Mesothelial cell of epicardium (in vitro differentiated cells): ENCODE data around the gene KAZN. TPM values are rescaled to one million over a fixed set of nuclear protein-coding genes. Genes with fewer than 3 reads are reported as not detected.

ENCODE experiments used
- DNase-seq, 2 experiments: peaks; one replicate each; pipeline ENCODE4 v3.0.0; 2021; ENCODE audit warnings: low spot score in 2 of 2; ENCODE audit not compliant: unreplicated experiment in 2 of 2
- H3K27ac Mint-ChIP-seq: 2 replicates; pipeline ENCODE4 v1.8.0; 2021; ENCODE audit warnings: mixed read lengths
- H3K27me3 Mint-ChIP-seq: 2 replicates; pipeline ENCODE4 v1.8.0; 2021; ENCODE audit warnings: low read depth, mixed read lengths
- H3K36me3 Mint-ChIP-seq: 2 replicates; pipeline ENCODE4 v1.8.0; 2021; ENCODE audit warnings: mixed read lengths
- H3K4me1 Mint-ChIP-seq: 2 replicates; pipeline ENCODE4 v1.8.0; 2021; ENCODE audit warnings: mixed read lengths
- H3K4me3 Mint-ChIP-seq: 2 replicates; pipeline ENCODE4 v1.8.0; 2021; ENCODE audit warnings: mild to moderate bottlenecking, moderate library complexity, mixed read lengths
- H3K9me3 Mint-ChIP-seq: 2 replicates; pipeline ENCODE4 v1.8.0; 2021; ENCODE audit warnings: mixed read lengths
- total RNA-seq: library from RNA; stranded (reverse); gene quantifications from 3 replicates; pipeline ENCODE4 v1.2.1, GENCODE V29; 2021
- TF ChIP-seq, protein P1 (sequence below): fragments of 200-600 bp; sonication (generic); IDR thresholded peaks from one replicate; pipeline ENCODE4 v1.5.0; 2021; ENCODE audit warnings: antibody characterized with exemption; ENCODE audit not compliant: unreplicated experiment

Gene KAZN
- total RNA-seq, 1 donor from 2014 or later: 38.4 TPM

DNA sequence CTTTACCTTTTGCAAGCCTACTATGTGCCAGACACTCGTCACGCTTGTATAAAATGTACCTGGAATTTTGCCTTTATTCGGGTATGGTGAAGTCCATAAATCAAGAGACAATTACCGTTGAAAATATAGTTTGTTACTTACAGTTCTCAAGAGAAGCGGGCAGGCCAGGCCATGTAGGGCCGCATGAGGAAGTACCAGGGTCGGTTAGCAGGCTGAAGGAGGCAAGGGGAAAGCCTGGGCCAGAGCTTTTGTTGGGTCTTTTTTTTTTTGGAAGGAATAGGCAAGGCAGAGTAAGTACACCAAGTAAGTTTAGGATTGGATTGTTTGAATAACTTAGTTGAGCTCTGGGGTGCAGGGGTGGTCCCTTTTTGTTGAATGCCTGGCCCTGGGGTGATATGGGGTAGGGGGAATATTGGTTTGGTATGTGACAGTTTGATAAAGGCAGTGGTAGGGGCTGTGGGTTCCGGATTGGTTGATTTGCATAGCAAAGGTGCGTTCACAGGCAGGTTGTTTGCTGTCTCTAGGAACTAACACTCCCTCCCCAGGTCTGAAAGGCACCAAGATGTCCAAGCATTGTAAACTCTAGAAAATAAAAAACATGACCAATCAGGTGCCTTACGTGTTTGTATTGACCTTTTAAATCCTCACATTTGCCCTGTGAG lies 80.7 kb downstream of the KAZN start:
- Mint-ChIP-seq H3K4me1 (peaks cover 13% of the 10 kb centered on the region), H3K4me3 (no peak overlapping the region), H3K27ac (no peak overlapping the region), H3K36me3 (peaks cover 7% of the 10 kb centered on the region), H3K9me3 (peaks cover 9% of the 10 kb centered on the region), H3K27me3 (no peaks in the 10 kb centered on the region)
- no peak for DNase-seq
- TF ChIP-seq, protein P1, sequence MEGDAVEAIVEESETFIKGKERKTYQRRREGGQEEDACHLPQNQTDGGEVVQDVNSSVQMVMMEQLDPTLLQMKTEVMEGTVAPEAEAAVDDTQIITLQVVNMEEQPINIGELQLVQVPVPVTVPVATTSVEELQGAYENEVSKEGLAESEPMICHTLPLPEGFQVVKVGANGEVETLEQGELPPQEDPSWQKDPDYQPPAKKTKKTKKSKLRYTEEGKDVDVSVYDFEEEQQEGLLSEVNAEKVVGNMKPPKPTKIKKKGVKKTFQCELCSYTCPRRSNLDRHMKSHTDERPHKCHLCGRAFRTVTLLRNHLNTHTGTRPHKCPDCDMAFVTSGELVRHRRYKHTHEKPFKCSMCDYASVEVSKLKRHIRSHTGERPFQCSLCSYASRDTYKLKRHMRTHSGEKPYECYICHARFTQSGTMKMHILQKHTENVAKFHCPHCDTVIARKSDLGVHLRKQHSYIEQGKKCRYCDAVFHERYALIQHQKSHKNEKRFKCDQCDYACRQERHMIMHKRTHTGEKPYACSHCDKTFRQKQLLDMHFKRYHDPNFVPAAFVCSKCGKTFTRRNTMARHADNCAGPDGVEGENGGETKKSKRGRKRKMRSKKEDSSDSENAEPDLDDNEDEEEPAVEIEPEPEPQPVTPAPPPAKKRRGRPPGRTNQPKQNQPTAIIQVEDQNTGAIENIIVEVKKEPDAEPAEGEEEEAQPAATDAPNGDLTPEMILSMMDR: no peak

DNA sequence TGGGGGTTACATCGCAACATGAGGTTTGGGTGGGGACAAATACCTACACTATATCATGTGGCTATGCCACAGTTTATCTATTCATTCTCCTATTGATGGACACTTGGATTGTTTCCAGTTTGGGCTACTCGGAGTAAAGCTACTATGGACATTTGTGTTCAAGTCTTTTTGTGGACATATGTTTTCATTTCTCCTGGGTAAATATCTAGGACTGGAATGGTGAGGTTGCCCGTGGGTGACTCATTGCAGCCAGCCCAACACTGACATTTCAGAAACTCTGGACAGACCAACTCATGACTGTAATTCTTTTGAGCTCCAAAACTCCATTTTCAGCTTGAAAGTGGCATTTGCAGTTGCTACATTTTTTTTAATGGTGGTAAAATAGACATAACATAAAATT lies 82.7 kb downstream of the KAZN start:
- TF ChIP-seq, protein P1: no peak
- no peaks in the 10 kb centered on the region for H3K27me3 Mint-ChIP-seq

DNA sequence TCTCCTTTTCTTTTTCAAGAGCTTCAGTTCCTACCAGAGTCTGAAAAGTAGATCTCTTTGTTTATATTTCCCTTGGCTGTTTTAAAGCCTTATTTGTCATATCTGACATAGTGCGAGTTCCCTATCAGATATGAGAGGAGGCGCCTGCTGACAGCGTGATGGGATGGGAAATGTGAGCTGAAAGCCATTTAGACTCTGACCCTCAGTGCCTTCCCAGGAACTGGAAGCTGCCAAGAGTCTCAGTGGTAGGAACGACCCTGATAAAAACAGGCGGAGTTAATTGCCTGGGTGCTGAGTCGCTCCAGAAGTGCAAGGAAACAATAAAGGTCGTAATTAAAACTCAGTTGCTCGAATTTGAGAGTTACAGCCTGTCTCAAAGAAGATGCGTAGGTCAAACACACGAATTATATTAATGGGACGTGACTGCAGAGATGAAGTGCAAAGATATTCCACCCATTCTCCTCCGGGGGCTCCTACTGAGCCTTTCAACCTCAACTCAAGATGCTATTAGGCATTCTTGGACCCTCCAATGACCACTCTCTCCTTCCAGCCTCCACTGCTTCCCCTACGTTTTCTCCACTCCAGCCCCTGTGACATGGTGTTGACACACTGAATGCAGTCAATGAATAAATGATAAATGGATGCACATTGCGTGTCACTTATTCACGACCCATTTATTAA lies 84.6 kb downstream of the KAZN start:
- DNase-seq: no peak
- peaks cover 9% of the 10 kb centered on the region for H3K4me1 Mint-ChIP-seq
- peak overlapping the region; percentile 76 for H3K27ac Mint-ChIP-seq

More for the DNA sequence above, 82.7 kb downstream of the KAZN start:
- H3K9me3 Mint-ChIP-seq: peaks cover 10% of the 10 kb centered on the region
- H3K27ac Mint-ChIP-seq: no peak overlapping the region
- DNase-seq: no peak
- peaks cover 6% of the 10 kb centered on the region for H3K36me3 Mint-ChIP-seq
- peaks cover 13% of the 10 kb centered on the region for H3K4me1 Mint-ChIP-seq
- no peak overlapping the region for H3K4me3 Mint-ChIP-seq

DNA sequence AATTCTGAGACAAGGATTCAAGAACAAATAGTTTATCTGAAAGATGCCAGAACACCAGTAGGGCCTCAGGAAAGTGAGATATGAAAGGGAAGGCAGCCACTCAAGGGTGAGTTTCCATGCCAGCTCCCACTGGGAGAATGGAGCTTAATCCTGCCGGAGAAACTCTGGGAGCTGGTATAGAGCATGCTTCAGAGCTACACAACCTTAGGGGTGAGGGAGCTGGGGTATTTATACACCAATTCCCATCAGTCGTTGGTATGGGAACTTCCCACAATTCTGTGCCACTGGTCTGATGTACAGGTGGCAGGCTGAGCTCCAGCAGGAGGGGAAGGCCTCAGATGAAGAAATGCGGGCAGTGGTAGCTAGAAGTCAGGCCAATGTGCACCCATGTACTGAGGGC lies 86.6 kb downstream of the KAZN start:
- TF ChIP-seq, protein P1: no peak
- DNase-seq: no peak
- H3K27ac Mint-ChIP-seq: no peak overlapping the region
- no peaks in the 10 kb centered on the region for H3K27me3 Mint-ChIP-seq
- H3K9me3 Mint-ChIP-seq: peaks cover 3% of the 10 kb centered on the region
- peaks cover 9% of the 10 kb centered on the region for H3K4me1 Mint-ChIP-seq
- H3K4me3 Mint-ChIP-seq: no peak overlapping the region
- H3K36me3 Mint-ChIP-seq: no peaks in the 10 kb centered on the region

More for the DNA sequence above, 84.6 kb downstream of the KAZN start:
- no peaks in the 10 kb centered on the region for H3K36me3 Mint-ChIP-seq
- H3K27me3 Mint-ChIP-seq: no peaks in the 10 kb centered on the region
- peaks cover 3% of the 10 kb centered on the region for H3K9me3 Mint-ChIP-seq
- TF ChIP-seq, protein P1: no peak
- H3K4me3 Mint-ChIP-seq: no peak overlapping the region

DNA sequence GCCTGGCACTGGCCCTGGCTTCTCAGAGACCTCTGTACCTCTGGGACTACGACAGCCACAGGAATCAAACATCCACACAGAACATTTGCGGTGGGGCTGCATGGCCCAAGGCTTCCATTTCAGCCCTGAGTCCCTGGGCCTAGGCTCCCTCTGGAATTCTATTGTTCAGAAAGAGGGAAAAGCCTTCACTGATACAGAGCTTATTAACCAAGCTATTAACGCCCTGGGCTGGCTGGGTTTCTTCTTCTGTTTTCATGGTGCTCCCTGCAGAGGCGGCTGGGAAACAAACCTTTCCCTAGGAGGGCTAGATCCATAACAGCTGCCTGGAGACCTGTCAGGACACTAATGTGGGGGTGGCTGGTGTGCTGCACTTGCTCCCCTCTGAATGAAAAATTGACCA lies 88.2 kb downstream of the KAZN start:
- H3K4me1 Mint-ChIP-seq: peaks cover 12% of the 10 kb centered on the region
- H3K36me3 Mint-ChIP-seq: no peaks in the 10 kb centered on the region
- no peak for DNase-seq
- no peak overlapping the region for H3K4me3 Mint-ChIP-seq
- TF ChIP-seq, protein P1: no peak
- H3K27ac Mint-ChIP-seq: no peak overlapping the region
- no peaks in the 10 kb centered on the region for H3K27me3 Mint-ChIP-seq
- peaks cover 3% of the 10 kb centered on the region for H3K9me3 Mint-ChIP-seq
